ENCODE data around the gene AGPS. TPM values are rescaled to one million over a fixed set of nuclear protein-coding genes. Genes with fewer than 3 reads are reported as not detected.

Gene AGPS
- total and polyA plus RNA-seq, 9 of the 15 experiments (the other 6 are each of a cell fraction or from before 2014, with no cell fraction given) = 15.5 to 211 (median 63.1) TPM

- Histone ChIP-seq H3K36me3 (ENCODE audit: control insufficient read depth, insufficient read depth, low read length) (peaks cover 19% of the 10 kb centered on the region), H3K27ac (ENCODE audit: extremely low read depth, low read depth, low read length) (no peak overlapping the region), H2AFZ (ENCODE audit: low read depth, low read length) (no peak overlapping the region), H3K9me1 (ENCODE audit: control insufficient read depth, insufficient read depth, low read length) (no peaks in the 10 kb centered on the region), H3K4me3 (no peak overlapping the region), H4K20me1 (replicated peaks; ENCODE audit: control insufficient read depth, insufficient read depth, low read length) (peaks cover 6% of the 10 kb centered on the region; the same call in 1 of the 2 replicates), H3K9ac (ENCODE audit: insufficient read depth in 1 of 2, low read depth in 2 of 2, low read length in 2 of 2) (no peak overlapping the region), H3K4me1 (replicated peaks in 1 of 2; ENCODE audit: control insufficient read depth in 2 of 2, insufficient read depth in 2 of 2, low read length in 2 of 2) (peaks cover 9 to 50% of the 10 kb centered on the region in 2 experiments), H3K79me2 (ENCODE audit: control insufficient read depth, insufficient read depth, low read length) (peaks cover 100% of the 10 kb centered on the region), H3K27me3 (ENCODE audit: control insufficient read depth in 2 of 2, insufficient read depth in 2 of 2, low read length in 2 of 2) (no peaks in the 10 kb centered on the region), H3K4me2 (ENCODE audit: insufficient read depth, low read length) (no peak overlapping the region), H3K9me3 (replicated peaks; ENCODE audit: control insufficient read depth, insufficient read depth, low read depth, low read length) (no peaks in the 10 kb centered on the region)
- CTCF ChIA-PET (ENCODE audit: low intra/inter-chr PET ratio) = no interaction called here
- DNase-seq (ENCODE audit: extremely low read depth in 1 of 4, low spot score in 3 of 4) = no peak
- no TSS peak for BruUV-seq (replicated peaks)
- no peak for ATAC-seq
- FAIRE-seq = no peak
- in situ Hi-C loops (cut with MboI) = no loop called here
- POLR2A ChIA-PET = interaction anchor here (0.9 to 3.8 kb wide), 4 partner anchors 8 to 19 kb away, joined by 3 to 17 read pairs (median 4); no protein-coding TSS in a partner anchor
- intact Hi-C loops (cut with micrococcal nuclease) = no loop called here
- 88% methylated on average over 9 of the region's 10 CpGs for WGBS (ENCODE audit: insufficient coverage, low coverage, missing lambda C conversion rate)
- TF ChIP-seq POLR2A (conservative IDR thresholded peaks at IDR 0.05) (0 out of 2 replicates have a peak, but pooled peaks have one; percentile 1), ZNF143 (CRISPR knock-in tag; IDR thresholded peaks at IDR 0.05) (no peak), BDP1 (IDR thresholded peaks at IDR 0.05; ENCODE audit: insufficient read depth, insufficient read length) (no peak), ZNF561 (CRISPR knock-in tag; conservative IDR thresholded peaks at IDR 0.05) (no peak), ZFX (CRISPR knock-in tag; IDR thresholded peaks at IDR 0.05) (no peak), ZBTB11 (CRISPR knock-in tag; IDR thresholded peaks at IDR 0.05) (no peak), ZHX1 (conservative IDR thresholded peaks at IDR 0.05; ENCODE audit: low read length) (no peak), FOSL1 (tag; conservative IDR thresholded peaks at IDR 0.05) (0 out of 2 replicates have a peak, but pooled peaks have one; percentile 14)
- TF ChIP-seq, protein P1, sequence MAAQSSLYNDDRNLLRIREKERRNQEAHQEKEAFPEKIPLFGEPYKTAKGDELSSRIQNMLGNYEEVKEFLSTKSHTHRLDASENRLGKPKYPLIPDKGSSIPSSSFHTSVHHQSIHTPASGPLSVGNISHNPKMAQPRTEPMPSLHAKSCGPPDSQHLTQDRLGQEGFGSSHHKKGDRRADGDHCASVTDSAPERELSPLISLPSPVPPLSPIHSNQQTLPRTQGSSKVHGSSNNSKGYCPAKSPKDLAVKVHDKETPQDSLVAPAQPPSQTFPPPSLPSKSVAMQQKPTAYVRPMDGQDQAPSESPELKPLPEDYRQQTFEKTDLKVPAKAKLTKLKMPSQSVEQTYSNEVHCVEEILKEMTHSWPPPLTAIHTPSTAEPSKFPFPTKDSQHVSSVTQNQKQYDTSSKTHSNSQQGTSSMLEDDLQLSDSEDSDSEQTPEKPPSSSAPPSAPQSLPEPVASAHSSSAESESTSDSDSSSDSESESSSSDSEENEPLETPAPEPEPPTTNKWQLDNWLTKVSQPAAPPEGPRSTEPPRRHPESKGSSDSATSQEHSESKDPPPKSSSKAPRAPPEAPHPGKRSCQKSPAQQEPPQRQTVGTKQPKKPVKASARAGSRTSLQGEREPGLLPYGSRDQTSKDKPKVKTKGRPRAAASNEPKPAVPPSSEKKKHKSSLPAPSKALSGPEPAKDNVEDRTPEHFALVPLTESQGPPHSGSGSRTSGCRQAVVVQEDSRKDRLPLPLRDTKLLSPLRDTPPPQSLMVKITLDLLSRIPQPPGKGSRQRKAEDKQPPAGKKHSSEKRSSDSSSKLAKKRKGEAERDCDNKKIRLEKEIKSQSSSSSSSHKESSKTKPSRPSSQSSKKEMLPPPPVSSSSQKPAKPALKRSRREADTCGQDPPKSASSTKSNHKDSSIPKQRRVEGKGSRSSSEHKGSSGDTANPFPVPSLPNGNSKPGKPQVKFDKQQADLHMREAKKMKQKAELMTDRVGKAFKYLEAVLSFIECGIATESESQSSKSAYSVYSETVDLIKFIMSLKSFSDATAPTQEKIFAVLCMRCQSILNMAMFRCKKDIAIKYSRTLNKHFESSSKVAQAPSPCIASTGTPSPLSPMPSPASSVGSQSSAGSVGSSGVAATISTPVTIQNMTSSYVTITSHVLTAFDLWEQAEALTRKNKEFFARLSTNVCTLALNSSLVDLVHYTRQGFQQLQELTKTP (IDR thresholded peaks at IDR 0.05; ENCODE audit: low read depth in 1 of 2, partially characterized antibody in 2 of 2) = no peak
These were observed 4.3 kb downstream of the AGPS start for GRCh38 chr2:177396703-177397460.
